Loucy (cell line): ENCODE data around the gene DIP2A.

Source experiments
- CTCF ChIP-seq: fragments of 200-600 bp; sonication (generic); conservative IDR thresholded peaks from 2 replicates; pipeline ENCODE4 v1.5.1; 2014; ENCODE audit warnings: mild to moderate bottlenecking, antibody characterized with exemption, low read length
- EZH2phosphoT487 ChIP-seq: fragments of 200-600 bp; IDR thresholded peaks from 2 replicates; pipeline ENCODE4 v1.6.1; 2018; ENCODE audit warnings: antibody characterized with exemption, mild to moderate bottlenecking, moderate library complexity, borderline replicate concordance

GRCh38 chr21:46425571-46425970 lies 33.1 kb upstream of the DIP2A start:
- TF ChIP-seq CTCF = no peak
- no peak for TF ChIP-seq EZH2phosphoT487
